Large intestine (tissue), 3 donors: ENCODE data around the gene KRT78. TPM values are rescaled to one million over a fixed set of nuclear protein-coding genes. Genes with fewer than 3 reads are reported as not detected.

ENCODE experiments used
- DNase-seq, 2 donors: peaks; one replicate each; pipeline versions ENCODE4 v3.0.0 to v3.0.0-alpha.2; 2013
- H3K27ac ChIP-seq: one replicate; pipeline ENCODE4 v1.5.1; 2013; ENCODE audit warnings: low read length
- H3K27me3 ChIP-seq: 2 replicates; pipeline ENCODE4 v1.6.1; 2013; ENCODE audit warnings: low read length; ENCODE audit not compliant: control insufficient read depth, insufficient read depth
- H3K36me3 ChIP-seq: 2 replicates; pipeline ENCODE4 v1.6.1; 2013; ENCODE audit warnings: low read length; ENCODE audit not compliant: control insufficient read depth, insufficient read depth
- H3K4me1 ChIP-seq: one replicate; pipeline ENCODE4 v1.6.1; 2013; ENCODE audit warnings: low read length; ENCODE audit not compliant: control insufficient read depth, insufficient read depth
- H3K4me3 ChIP-seq: one replicate; pipeline ENCODE4 v1.5.1; 2013; ENCODE audit warnings: low read length
- H3K9me3 ChIP-seq: one replicate; pipeline ENCODE4 v1.6.1; 2013; ENCODE audit warnings: mild to moderate bottlenecking, low read depth, low read length, moderate library complexity; ENCODE audit not compliant: control insufficient read depth
- WGBS: methylation state at CpG from one replicate; pipeline ENCODE4 v1.1.5; 2013; ENCODE audit warnings: low lambda C conversion rate; ENCODE audit not compliant: insufficient coverage; 5-methylcytosine and 5-hydroxymethylcytosine counted together
- polyA plus RNA-seq: library from polyadenylated mRNA; unstranded; fragments of 120-200 nt; gene quantifications from one replicate; pipeline ENCODE4 v1.2.1, GENCODE V29; 2013

Gene KRT78
- polyA plus RNA-seq, 1 donor = not detected

GRCh38 chr12:52811191-52812072 is 37.4 kb downstream of the KRT78 start:
- H3K27ac ChIP-seq = no peak overlapping the region
- DNase-seq = no peak
- H3K9me3 ChIP-seq = no peaks in the 10 kb centered on the region
- no peak overlapping the region for H3K4me3 ChIP-seq
- no peaks in the 10 kb centered on the region for H3K36me3 ChIP-seq
- WGBS = no CpG with 5 or more reads among the region's 9 CpGs
- H3K27me3 ChIP-seq = peaks cover 7% of the 10 kb centered on the region
- H3K4me1 ChIP-seq = no peaks in the 10 kb centered on the region

GRCh38 chr12:52810554-52810953 is 38.2 kb downstream of the KRT78 start:
- no peaks in the 10 kb centered on the region for H3K4me1 ChIP-seq
- 75% methylated on average over 2 of the region's 5 CpGs for WGBS

GRCh38 chr12:52809166-52809565 is 39.6 kb downstream of the KRT78 start:
- DNase-seq = no peak
- Histone ChIP-seq H3K9me3 (no peaks in the 10 kb centered on the region), H3K27ac (no peak overlapping the region), H3K4me3 (no peak overlapping the region), H3K36me3 (no peaks in the 10 kb centered on the region), H3K4me1 (no peaks in the 10 kb centered on the region), H3K27me3 (peaks cover 7% of the 10 kb centered on the region)
- no CpG with 5 or more reads among the region's 7 CpGs for WGBS

More at GRCh38 chr12:52810554-52810953, 38.2 kb downstream of the KRT78 start:
- H3K27me3 ChIP-seq = peaks cover 7% of the 10 kb centered on the region
- H3K4me3 ChIP-seq = no peak overlapping the region
- DNase-seq = no peak
- H3K27ac ChIP-seq = no peak overlapping the region
- no peaks in the 10 kb centered on the region for H3K36me3 ChIP-seq
- no peaks in the 10 kb centered on the region for H3K9me3 ChIP-seq

GRCh38 chr12:52808573-52809160 is 40.1 kb downstream of the KRT78 start:
- H3K27ac ChIP-seq = no peak overlapping the region
- H3K9me3 ChIP-seq = no peaks in the 10 kb centered on the region
- no peak overlapping the region for H3K4me3 ChIP-seq
- H3K27me3 ChIP-seq = peaks cover 7% of the 10 kb centered on the region
- no CpG with 5 or more reads among the region's 8 CpGs for whole genome bisulfite sequencing
- no peaks in the 10 kb centered on the region for H3K36me3 ChIP-seq
- DNase-seq = no peak
- no peaks in the 10 kb centered on the region for H3K4me1 ChIP-seq

- Histone ChIP-seq H3K9me3 (no peaks in the 10 kb centered on the region), H3K27ac (no peak overlapping the region), H3K36me3 (no peaks in the 10 kb centered on the region), H3K4me3 (no peak overlapping the region), H3K27me3 (peaks cover 7% of the 10 kb centered on the region), H3K4me1 (no peaks in the 10 kb centered on the region)
- no CpG with 5 or more reads among the region's 16 CpGs for WGBS
- no peak for DNase-seq
Measured at GRCh38 chr12:52807544-52808470, 41.0 kb downstream of the KRT78 start.

- Histone ChIP-seq H3K27ac (no peak overlapping the region), H3K27me3 (peaks cover 7% of the 10 kb centered on the region), H3K9me3 (no peaks in the 10 kb centered on the region), H3K4me1 (no peaks in the 10 kb centered on the region), H3K4me3 (no peak overlapping the region), H3K36me3 (no peaks in the 10 kb centered on the region)
- no peak for DNase-seq
- WGBS = no CpG with 5 or more reads among the region's 11 CpGs
Measured at GRCh38 chr12:52806821-52807543, 41.8 kb downstream of the KRT78 start.

GRCh38 chr12:52806169-52806811 is 42.5 kb downstream of the KRT78 start:
- H3K27me3 ChIP-seq = peaks cover 5% of the 10 kb centered on the region
- H3K4me1 ChIP-seq = no peaks in the 10 kb centered on the region
- H3K36me3 ChIP-seq = no peaks in the 10 kb centered on the region
- no peak overlapping the region for H3K27ac ChIP-seq
- H3K4me3 ChIP-seq = no peak overlapping the region
- H3K9me3 ChIP-seq = no peaks in the 10 kb centered on the region
- no peak for DNase-seq
- 100% methylated on average over 2 of the region's 3 CpGs for WGBS

- no peak for DNase-seq
- H3K27me3 ChIP-seq = peaks cover 5% of the 10 kb centered on the region
- no peak overlapping the region for H3K27ac ChIP-seq
- no peaks in the 10 kb centered on the region for H3K4me1 ChIP-seq
- no peak overlapping the region for H3K4me3 ChIP-seq
- no peaks in the 10 kb centered on the region for H3K36me3 ChIP-seq
- H3K9me3 ChIP-seq = no peaks in the 10 kb centered on the region
- WGBS = no CpG with 5 or more reads among the region's 3 CpGs
Measured at GRCh38 chr12:52805739-52806138, 43.1 kb downstream of the KRT78 start.

GRCh38 chr12:52805000-52805399 is 43.8 kb downstream of the KRT78 start:
- H3K4me3 ChIP-seq = no peak overlapping the region
- H3K36me3 ChIP-seq = no peaks in the 10 kb centered on the region
- no peaks in the 10 kb centered on the region for H3K4me1 ChIP-seq
- no peaks in the 10 kb centered on the region for H3K9me3 ChIP-seq
- no CpG with 5 or more reads among the region's 1 CpG for WGBS
- H3K27ac ChIP-seq = no peak overlapping the region
- peaks cover 5% of the 10 kb centered on the region for H3K27me3 ChIP-seq
- DNase-seq = no peak
